ENCODE measurements around the gene EXTL1.

EXTL1 gene

DNA sequence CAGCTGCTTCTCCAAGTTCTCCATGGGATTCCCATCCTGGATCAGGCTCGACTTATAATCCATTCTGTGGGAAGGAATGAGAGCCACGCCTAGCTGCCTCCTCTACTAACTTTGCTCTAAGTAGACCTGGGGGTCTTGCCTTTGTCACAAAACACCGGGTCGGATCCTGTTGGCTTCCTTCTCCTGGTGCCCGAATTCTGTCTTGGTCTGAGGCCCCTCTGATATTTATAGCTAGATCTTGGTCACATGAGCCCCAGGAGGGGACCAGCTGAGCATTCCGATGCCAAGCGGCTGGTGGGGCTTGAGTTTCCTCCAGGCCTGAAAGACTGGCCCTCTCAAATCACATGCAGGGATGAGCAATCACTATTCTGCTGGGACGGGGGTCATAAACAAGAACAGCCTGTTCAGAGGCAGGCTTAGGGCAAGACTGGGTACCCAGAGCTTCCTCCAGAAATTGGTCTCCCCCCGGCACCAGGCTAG lies 45.9 kb downstream of the EXTL1 start, which contains the start of gene TRIM63:
Gene TRIM63, minus strand, starts transcription at position 199 of the 480 bp plus-strand sequence. Its CDS starts 136 bp downstream, at position 63.
- no peak within 1 kb of the TSS for H3K4me3 ChIP-seq (replicated peaks; ENCODE audit: low read depth, low read length)
- DNase-seq (ENCODE audit: low read depth): no peak
- TF ChIP-seq, protein P1, sequence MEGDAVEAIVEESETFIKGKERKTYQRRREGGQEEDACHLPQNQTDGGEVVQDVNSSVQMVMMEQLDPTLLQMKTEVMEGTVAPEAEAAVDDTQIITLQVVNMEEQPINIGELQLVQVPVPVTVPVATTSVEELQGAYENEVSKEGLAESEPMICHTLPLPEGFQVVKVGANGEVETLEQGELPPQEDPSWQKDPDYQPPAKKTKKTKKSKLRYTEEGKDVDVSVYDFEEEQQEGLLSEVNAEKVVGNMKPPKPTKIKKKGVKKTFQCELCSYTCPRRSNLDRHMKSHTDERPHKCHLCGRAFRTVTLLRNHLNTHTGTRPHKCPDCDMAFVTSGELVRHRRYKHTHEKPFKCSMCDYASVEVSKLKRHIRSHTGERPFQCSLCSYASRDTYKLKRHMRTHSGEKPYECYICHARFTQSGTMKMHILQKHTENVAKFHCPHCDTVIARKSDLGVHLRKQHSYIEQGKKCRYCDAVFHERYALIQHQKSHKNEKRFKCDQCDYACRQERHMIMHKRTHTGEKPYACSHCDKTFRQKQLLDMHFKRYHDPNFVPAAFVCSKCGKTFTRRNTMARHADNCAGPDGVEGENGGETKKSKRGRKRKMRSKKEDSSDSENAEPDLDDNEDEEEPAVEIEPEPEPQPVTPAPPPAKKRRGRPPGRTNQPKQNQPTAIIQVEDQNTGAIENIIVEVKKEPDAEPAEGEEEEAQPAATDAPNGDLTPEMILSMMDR (IDR thresholded peaks at IDR 0.05; ENCODE audit: low read length, missing control alignments): no peak

DNA sequence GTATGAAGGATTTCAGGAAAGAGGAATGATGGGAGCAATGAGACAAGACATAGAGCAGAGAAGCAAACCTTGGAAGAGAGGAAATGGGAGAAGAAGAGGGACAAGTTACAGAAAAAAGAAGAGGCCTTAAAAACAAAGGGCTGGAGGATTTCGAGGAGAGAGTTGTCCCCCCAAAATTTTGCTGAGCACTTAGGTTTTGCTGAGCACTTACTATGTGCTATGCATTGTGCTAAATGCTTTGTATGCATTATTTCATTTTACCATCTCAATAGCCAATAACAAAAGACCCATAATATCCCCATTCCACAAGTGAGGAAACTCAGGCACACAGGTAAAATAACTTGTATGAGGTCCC lies 48.3 kb downstream of the EXTL1 start:
- H3K4me3 ChIP-seq (replicated peaks; ENCODE audit: low read depth, low read length): no peak overlapping the region
- DNase-seq (ENCODE audit: low read depth): no peak
- TF ChIP-seq, protein P1 (IDR thresholded peaks at IDR 0.05; ENCODE audit: low read length, missing control alignments): no peak

DNA sequence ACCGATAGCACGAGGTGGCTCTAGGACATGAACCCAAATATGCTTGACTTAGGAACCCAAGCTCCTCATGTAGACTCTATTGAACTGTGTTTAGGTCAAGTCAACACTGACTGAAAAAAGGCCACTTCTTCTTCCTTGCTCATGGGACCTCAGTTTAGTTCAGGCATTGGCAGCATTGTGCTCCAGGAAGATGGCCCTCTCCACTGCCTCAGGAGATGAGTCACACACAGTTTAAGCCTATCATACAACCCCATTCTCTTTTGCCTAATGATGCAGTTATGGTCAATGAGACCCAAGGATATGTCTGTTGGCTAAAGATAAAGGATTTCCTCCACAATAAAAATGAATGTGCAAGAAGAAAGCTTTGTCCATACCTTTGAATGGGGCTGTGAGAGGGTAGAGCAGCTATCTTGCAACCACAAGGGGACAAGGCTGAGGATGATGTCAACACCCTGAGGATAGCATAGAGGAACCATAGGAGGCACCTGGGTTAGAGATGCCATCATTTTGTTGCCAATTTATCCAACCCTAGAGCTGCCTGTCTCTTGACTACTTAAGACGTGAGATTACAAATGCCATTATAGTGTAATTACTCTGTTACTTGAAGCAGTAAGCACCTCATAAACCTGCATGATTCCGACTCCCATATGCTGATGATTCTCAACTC lies 48.9 kb downstream of the EXTL1 start:
- H3K4me3 ChIP-seq (replicated peaks; ENCODE audit: low read depth, low read length): no peak overlapping the region
- no peak for DNase-seq (ENCODE audit: low read depth)
- TF ChIP-seq, protein P1 (IDR thresholded peaks at IDR 0.05; ENCODE audit: low read length, missing control alignments): no peak

DNA sequence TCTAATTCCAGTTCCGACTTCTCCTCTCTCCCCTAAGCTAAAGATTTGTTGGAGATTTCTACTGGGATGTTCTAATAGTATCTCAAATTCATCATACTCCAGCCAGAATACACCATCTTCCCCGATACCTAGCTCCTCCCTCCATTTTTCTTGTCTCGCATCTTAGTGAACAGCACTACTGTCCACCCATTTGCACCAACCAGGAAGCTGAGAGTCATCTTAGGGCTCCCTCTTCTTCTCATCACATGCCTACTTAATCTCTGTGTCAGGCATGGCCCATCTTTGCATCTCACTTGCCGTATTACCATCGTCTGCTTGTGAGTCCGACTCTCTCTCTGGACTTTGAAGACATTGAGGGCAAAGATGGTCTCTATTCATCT lies 49.4 kb downstream of the EXTL1 start:
- H3K4me3 ChIP-seq (replicated peaks; ENCODE audit: low read depth, low read length): no peak overlapping the region
- DNase-seq (ENCODE audit: low read depth): no peak
- TF ChIP-seq, protein P1 (IDR thresholded peaks at IDR 0.05; ENCODE audit: low read length, missing control alignments): no peak

DNA sequence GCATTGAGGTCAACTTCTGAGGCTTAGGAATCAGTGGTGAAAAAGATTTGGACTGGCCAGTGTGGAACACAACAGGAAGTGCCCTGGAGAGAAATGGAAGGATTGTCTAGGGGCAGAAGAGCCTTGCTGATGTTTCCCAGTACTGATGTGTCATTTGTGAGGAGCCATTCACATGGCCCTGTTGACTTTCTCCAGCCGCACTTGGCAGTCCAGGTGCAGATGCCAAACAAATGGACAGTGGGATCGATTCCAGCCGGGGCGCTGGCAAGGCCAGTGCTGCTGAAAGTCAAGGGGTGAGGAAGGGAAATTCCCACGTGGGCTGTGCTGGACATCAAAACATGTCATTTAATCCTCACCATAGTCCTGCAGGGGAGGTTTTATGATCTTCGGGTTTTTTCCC lies 50.7 kb downstream of the EXTL1 start:
- no peak overlapping the region for H3K4me3 ChIP-seq (replicated peaks; ENCODE audit: low read depth, low read length)
- DNase-seq (ENCODE audit: low read depth): no peak
- TF ChIP-seq, protein P1 (IDR thresholded peaks at IDR 0.05; ENCODE audit: low read length, missing control alignments): no peak

DNA sequence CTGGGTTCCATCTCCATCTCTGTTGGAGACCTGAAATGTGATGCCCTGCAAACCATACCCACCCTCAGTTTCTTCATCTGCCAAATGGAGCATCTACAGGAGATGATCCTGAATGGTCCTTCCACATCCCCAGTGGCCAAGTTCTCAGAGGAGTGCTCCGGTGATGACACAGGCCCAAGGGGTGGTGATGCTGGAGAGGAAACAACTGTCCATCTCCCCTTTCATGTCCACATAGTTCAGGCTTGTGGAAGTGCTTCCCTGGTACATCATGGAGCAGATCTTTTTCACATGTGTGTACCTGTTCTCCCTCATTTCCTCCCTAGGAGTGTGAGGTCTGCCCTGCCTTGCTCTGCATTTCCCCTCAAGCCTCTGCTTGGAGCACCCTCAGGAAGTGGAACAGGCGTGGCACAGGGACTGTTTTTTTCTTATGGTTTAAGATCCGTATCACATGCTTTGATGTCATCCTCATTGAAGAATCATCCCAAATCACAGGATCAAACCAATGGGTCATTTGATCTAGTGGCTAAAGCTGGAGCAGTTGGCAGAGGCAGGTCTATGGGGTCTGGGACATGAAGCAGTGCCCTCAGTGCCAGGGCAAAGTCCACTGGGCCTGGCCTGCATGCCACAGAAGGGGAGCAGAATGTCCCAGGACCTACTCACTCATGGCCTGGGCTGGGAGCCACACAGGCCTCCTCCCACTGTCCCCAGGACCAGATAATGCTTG lies 54.0 kb downstream of the EXTL1 start:
- no peak overlapping the region for H3K4me3 ChIP-seq (replicated peaks; ENCODE audit: low read depth, low read length)
- no peak for DNase-seq (ENCODE audit: low read depth)
- TF ChIP-seq, protein P1 (IDR thresholded peaks at IDR 0.05; ENCODE audit: low read length, missing control alignments): no peak

Measured in fibroblast of pulmonary artery (primary cell).